Measurements from ENCODE around the gene PJA2.

PJA2 gene

DNA sequence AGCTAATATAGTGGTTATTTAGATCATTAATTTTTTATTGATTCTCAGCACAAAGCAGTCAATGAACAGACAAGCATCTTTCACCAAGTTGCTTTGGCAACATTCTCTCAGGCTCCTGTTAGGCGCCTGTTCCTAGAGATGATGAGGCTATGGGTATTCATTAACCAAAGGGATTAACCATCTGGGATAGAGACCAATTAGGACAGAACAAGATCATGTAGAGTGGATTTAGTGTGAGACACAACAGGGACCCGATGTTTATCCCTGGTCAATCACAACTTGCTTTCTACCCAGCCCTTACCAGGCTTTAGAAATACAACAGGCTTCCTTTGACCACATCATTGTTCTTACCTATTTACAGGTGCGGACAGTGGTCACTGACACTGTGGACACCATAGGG is 82.2 kb downstream of the PJA2 start:
- no peak for DNase-seq (ENCODE audit: low read depth)
- TF ChIP-seq POLR2A (IDR thresholded peaks at IDR 0.05; ENCODE audit: extremely low read depth, insufficient read length) = no peak
- no peak for TF ChIP-seq MYC (IDR thresholded peaks at IDR 0.05; ENCODE audit: low read depth, low read length)
- TF ChIP-seq, protein P1, sequence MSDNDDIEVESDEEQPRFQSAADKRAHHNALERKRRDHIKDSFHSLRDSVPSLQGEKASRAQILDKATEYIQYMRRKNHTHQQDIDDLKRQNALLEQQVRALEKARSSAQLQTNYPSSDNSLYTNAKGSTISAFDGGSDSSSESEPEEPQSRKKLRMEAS (IDR thresholded peaks at IDR 0.05; ENCODE audit: low read depth, low read length) = no peak
- TF ChIP-seq, protein P2, sequence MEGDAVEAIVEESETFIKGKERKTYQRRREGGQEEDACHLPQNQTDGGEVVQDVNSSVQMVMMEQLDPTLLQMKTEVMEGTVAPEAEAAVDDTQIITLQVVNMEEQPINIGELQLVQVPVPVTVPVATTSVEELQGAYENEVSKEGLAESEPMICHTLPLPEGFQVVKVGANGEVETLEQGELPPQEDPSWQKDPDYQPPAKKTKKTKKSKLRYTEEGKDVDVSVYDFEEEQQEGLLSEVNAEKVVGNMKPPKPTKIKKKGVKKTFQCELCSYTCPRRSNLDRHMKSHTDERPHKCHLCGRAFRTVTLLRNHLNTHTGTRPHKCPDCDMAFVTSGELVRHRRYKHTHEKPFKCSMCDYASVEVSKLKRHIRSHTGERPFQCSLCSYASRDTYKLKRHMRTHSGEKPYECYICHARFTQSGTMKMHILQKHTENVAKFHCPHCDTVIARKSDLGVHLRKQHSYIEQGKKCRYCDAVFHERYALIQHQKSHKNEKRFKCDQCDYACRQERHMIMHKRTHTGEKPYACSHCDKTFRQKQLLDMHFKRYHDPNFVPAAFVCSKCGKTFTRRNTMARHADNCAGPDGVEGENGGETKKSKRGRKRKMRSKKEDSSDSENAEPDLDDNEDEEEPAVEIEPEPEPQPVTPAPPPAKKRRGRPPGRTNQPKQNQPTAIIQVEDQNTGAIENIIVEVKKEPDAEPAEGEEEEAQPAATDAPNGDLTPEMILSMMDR (IDR thresholded peaks at IDR 0.05; ENCODE audit: low read depth, low read length) = no peak
- H3K4me3 ChIP-seq (ENCODE audit: low read depth, low read length) = no peak overlapping the region

DNA sequence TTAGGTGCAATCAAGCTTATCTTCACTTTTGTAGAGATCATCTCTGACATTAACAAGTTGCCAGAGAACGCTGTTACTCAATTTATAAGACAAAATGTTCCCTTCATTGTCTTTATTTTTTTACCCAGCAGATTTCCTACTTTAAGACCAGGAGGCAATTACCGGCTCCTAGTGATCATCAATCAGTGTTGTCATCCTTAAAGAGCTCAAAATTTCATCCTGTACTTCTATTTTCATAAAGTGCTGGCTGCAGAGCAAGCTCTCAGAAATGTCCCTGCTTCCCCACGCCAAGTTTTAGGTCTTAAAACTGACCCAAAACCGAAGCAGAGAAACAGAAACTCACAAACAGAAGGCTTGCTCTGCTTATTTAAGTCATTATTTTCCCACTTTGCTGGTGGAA is 82.9 kb downstream of the PJA2 start:
- TF ChIP-seq MYC (IDR thresholded peaks at IDR 0.05; ENCODE audit: low read depth, low read length) (no peak), POLR2A (IDR thresholded peaks at IDR 0.05; ENCODE audit: extremely low read depth, insufficient read length) (no peak)
- TF ChIP-seq, protein P1 (IDR thresholded peaks at IDR 0.05; ENCODE audit: low read depth, low read length) = no peak
- TF ChIP-seq, protein P2 (IDR thresholded peaks at IDR 0.05; ENCODE audit: low read depth, low read length) = no peak
- H3K4me3 ChIP-seq (ENCODE audit: low read depth, low read length) = no peak overlapping the region
- no peak for DNase-seq (ENCODE audit: low read depth)

DNA sequence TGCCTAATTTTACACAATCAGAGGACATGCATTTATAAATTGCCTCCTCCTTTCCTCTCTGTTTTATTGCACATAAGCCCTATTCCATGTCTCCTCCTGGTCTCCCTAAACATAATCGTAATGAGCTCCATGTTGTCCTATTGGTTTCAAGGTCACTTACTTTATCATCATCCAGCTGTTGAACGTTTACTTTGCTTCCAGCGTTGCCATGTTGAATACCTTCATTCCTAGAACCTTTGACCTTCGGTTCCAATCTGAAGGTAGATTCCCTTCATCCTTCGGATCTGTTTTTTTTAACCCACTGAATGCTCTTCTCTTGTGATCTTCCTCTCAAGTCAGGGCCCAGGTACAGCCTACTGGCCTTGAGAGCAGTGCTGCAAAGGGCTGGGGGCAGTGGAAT is 84.3 kb downstream of the PJA2 start:
- H3K4me3 ChIP-seq (ENCODE audit: low read depth, low read length) = no peak overlapping the region
- no peak for TF ChIP-seq POLR2A (IDR thresholded peaks at IDR 0.05; ENCODE audit: extremely low read depth, insufficient read length)
- TF ChIP-seq, protein P1 (IDR thresholded peaks at IDR 0.05; ENCODE audit: low read depth, low read length) = no peak
- TF ChIP-seq, protein P2 (IDR thresholded peaks at IDR 0.05; ENCODE audit: low read depth, low read length) = no peak
- no peak for TF ChIP-seq MYC (IDR thresholded peaks at IDR 0.05; ENCODE audit: low read depth, low read length)
- no peak for DNase-seq (ENCODE audit: low read depth)

DNA sequence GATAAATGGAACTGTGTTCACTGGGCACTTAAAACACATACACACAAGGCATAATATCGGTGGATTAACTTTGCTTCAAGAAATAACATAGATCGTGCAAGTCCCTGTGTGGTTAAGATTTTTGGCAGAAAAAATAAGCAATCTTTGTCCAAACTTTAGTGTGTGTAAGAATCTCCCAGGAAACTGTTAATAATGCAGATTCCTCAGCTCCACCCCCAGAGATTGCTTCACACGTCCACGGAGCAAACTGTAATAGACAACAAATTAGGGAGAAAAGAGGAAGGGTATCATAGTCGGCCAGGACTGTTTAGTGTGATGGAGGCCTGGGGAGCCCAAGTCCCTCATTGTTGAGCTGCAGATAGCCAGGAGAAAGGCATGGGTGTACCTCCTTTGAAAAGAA is 84.8 kb downstream of the PJA2 start:
- no peak overlapping the region for H3K4me3 ChIP-seq (ENCODE audit: low read depth, low read length)
- TF ChIP-seq POLR2A (IDR thresholded peaks at IDR 0.05; ENCODE audit: extremely low read depth, insufficient read length) (no peak), MYC (IDR thresholded peaks at IDR 0.05; ENCODE audit: low read depth, low read length) (0 out of 2 replicates have a peak, but pooled peaks have one; percentile 12)
- TF ChIP-seq, protein P2 (IDR thresholded peaks at IDR 0.05; ENCODE audit: low read depth, low read length) = no peak
- TF ChIP-seq, protein P1 (IDR thresholded peaks at IDR 0.05; ENCODE audit: low read depth, low read length) = no peak
- DNase-seq (ENCODE audit: low read depth) = peak; percentile 85

DNA sequence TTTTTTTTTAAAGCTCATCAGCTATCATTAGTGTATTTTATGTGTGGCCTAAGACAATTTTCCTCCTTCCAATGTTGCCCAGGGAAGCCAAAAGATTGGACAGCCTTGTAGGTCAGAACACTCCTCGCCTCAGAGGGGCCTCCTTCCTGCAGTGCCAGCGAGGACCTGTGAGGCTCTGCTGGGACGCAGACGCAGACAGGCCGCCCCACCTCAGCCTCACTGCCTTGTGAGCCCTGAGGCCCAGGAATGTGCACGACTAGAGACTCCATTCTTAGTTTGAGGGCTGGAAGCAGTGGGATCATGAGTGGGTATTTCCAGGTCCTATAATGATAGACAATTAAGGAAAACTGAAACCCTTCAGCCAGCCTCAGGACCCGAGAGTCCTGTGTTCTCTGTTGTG is 85.4 kb downstream of the PJA2 start:
- no peak overlapping the region for H3K4me3 ChIP-seq (ENCODE audit: low read depth, low read length)
- no peak for TF ChIP-seq MYC (IDR thresholded peaks at IDR 0.05; ENCODE audit: low read depth, low read length)
- peak; percentile 45 for DNase-seq (ENCODE audit: low read depth)

DNA sequence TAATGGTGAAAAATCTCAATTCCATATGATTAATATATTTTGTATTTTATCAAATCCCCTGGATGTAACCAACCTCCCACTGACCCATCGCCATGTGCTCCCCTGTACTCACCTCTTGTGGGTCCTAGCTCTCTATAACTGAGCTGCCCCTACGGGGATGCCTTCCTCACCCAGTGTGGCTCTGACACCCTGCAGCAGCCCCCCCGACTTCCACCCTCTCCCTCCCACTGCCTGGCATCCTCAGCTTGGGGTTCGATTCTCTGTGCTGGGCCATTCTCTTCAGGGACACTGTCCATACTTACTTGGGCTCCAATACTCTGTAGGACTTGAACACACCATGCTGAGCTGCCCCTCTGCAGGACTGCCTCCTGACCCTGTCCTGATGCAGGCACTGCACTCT is 87.1 kb downstream of the PJA2 start:
- DNase-seq (ENCODE audit: low read depth) = no peak
- TF ChIP-seq POLR2A (IDR thresholded peaks at IDR 0.05; ENCODE audit: extremely low read depth, insufficient read length) (no peak), MYC (IDR thresholded peaks at IDR 0.05; ENCODE audit: low read depth, low read length) (no peak)
- TF ChIP-seq, protein P1 (IDR thresholded peaks at IDR 0.05; ENCODE audit: low read depth, low read length) = no peak
- TF ChIP-seq, protein P2 (IDR thresholded peaks at IDR 0.05; ENCODE audit: low read depth, low read length) = no peak
- H3K4me3 ChIP-seq (ENCODE audit: low read depth, low read length) = no peak overlapping the region
